Activated naive CD8-positive, alpha-beta T cell (primary cell): ENCODE results near the gene TRIM5.

Experiments
- H3K27ac Mint-ChIP-seq: one replicate; pipeline ENCODE4 v1.8.0; 2021; ENCODE audit warnings: mixed read lengths
- H3K27me3 Mint-ChIP-seq: one replicate; pipeline ENCODE4 v1.8.0; 2021; ENCODE audit warnings: mixed read lengths
- H3K36me3 Mint-ChIP-seq: one replicate; pipeline ENCODE4 v1.8.0; 2021; ENCODE audit warnings: mixed read lengths
- H3K4me1 Mint-ChIP-seq: one replicate; pipeline ENCODE4 v1.8.0; 2021; ENCODE audit warnings: low read depth, mixed read lengths
- H3K4me3 Mint-ChIP-seq: one replicate; pipeline ENCODE4 v1.8.0; 2021; ENCODE audit warnings: mild to moderate bottlenecking, mixed read lengths
- H3K9me3 Mint-ChIP-seq: one replicate; pipeline ENCODE4 v1.8.0; 2021; ENCODE audit warnings: low read depth, mixed read lengths

Gene TRIM5

DNA sequence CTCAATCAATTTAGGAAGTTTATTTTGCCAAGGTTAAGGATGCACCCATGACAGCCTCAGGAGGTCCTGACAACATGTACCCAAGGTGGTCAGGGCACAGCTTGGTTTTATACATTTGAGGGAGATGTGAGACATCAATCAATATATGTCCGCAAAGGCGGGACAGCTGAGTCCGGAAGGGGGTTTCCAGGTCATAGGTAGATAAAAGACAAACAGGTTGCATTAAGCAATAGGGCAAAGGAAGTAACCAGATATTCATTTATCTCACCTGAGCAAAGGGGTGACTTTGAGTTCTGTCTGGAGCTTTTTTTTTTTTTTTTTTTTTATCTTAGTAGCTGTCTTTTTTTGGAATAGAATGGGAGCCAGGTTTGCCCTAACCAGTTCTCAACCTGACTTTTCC, 62.1 kb downstream of the TRIM5 start:
- Mint-ChIP-seq H3K36me3 (peaks cover 10% of the 10 kb centered on the region), H3K27ac (no peak overlapping the region), H3K4me3 (no peak overlapping the region), H3K9me3 (no peaks in the 10 kb centered on the region), H3K27me3 (no peaks in the 10 kb centered on the region), H3K4me1 (peaks cover 40% of the 10 kb centered on the region)

DNA sequence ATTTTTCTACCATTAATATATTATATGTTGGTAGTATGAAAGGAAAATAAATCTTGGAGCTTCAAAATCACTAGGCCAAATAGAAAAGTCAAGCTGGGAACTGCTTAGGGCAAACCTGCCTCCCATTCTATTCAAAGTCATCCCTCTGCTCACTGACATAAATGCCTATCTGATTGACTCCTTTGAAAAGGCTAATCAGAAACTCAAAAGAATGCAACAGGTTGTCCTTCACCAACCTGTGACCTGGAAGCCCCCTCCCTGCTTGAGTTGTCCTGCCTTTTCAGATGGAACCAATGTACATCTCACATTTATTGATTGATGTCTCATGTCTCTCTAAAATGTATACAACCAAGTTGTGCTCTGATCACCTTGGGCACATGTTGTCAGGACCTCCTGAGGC, 63.3 kb downstream of the TRIM5 start:
- Mint-ChIP-seq H3K9me3 (no peaks in the 10 kb centered on the region), H3K27me3 (no peaks in the 10 kb centered on the region), H3K27ac (no peak overlapping the region), H3K36me3 (peaks cover 7% of the 10 kb centered on the region), H3K4me1 (peaks cover 28% of the 10 kb centered on the region), H3K4me3 (no peak overlapping the region)

- no peak overlapping the region for H3K4me3 Mint-ChIP-seq
- no peaks in the 10 kb centered on the region for H3K9me3 Mint-ChIP-seq
- H3K27me3 Mint-ChIP-seq, result no peaks in the 10 kb centered on the region
- peaks cover 7% of the 10 kb centered on the region for H3K36me3 Mint-ChIP-seq
- no peak overlapping the region for H3K27ac Mint-ChIP-seq
- H3K4me1 Mint-ChIP-seq, result peaks cover 22% of the 10 kb centered on the region
Observed at GRCh38 chr11:5620651-5621521, 64.0 kb downstream of the TRIM5 start.

DNA sequence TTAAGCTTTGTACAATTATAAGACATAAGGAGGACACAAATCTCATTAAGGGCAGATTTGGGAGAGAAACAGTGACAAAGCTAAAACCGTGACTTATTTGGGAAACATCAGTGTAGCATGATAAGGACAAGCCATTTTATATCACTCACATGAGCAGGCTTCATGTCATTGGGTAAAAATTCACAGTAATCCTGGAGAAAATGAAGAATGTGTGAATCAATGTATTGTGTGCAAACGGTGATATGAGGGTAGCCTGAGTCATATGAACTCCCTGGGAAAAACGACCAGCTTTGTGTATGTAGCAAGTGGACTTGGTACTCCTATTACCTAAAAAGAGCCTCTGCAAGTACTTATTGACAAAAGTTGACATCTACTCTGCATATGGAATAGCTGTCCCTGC, 66.1 kb downstream of the TRIM5 start:
- no peak overlapping the region for H3K4me3 Mint-ChIP-seq
- no peaks in the 10 kb centered on the region for H3K27me3 Mint-ChIP-seq
- peaks cover 5% of the 10 kb centered on the region for H3K4me1 Mint-ChIP-seq
- no peaks in the 10 kb centered on the region for H3K9me3 Mint-ChIP-seq
- H3K27ac Mint-ChIP-seq, result no peak overlapping the region
- H3K36me3 Mint-ChIP-seq, result peaks cover 7% of the 10 kb centered on the region
